Breast epithelium (tissue), 4 donors: ENCODE measurements around the gene KLF6. TPM values are rescaled to one million over a fixed set of nuclear protein-coding genes. Genes with fewer than 3 reads are reported as not detected.
A peak's percentile ranks its signal among the peaks of the same experiment; 100 is the strongest.

Experiments
- DNase-seq, 2 donors: peaks; one replicate each; pipeline ENCODE4 v3.0.0-alpha.2; 2019; ENCODE audit warnings: low spot score in 2 of 2
- H3K27ac ChIP-seq, 2 donors: fragments of 200-600 bp; sonication (generic) in 1 of 2; one replicate each; pipeline ENCODE4 v1.5.1; 2016 to 2019; ENCODE audit warnings: mild to moderate bottlenecking in 1 of 2
- H3K27me3 ChIP-seq, 2 donors: fragments of 200-600 bp; sonication (generic) in 1 of 2; one replicate each; pipeline versions ENCODE4 v1.5.1 to v1.6.0; 2017 to 2019; ENCODE audit warnings: control low read depth in 1 of 2, mild to moderate bottlenecking in 1 of 2
- H3K36me3 ChIP-seq: fragments of 200-600 bp; one replicate; pipeline ENCODE4 v1.5.1; 2019
- H3K4me1 ChIP-seq, 2 donors: fragments of 200-600 bp; sonication (generic); one replicate each; pipeline ENCODE4 v1.5.1; 2016 to 2019; ENCODE audit warnings: control low read depth in 1 of 2
- H3K4me3 ChIP-seq, 3 donors: fragments of 200-600 bp; sonication (generic); 1 replicate in 2 of 3; 2 replicates in 1 of 3; pipeline ENCODE4 v1.5.1; 2016 to 2019; ENCODE audit warnings: mild to moderate bottlenecking in 3 of 3, moderate library complexity in 2 of 3
- H3K9me3 ChIP-seq, 2 donors: fragments of 200-600 bp; sonication (generic) in 1 of 2; one replicate each; pipeline ENCODE4 v1.5.1; 2016 to 2019; ENCODE audit warnings: control low read depth in 1 of 2
- POLR2A ChIP-seq: fragments of 450-650 bp; IDR thresholded peaks from one replicate; pipeline ENCODE4 v1.6.1; 2016; ENCODE audit warnings: antibody characterized with exemption, mild to moderate bottlenecking, moderate library complexity
- POLR2AphosphoS5 ChIP-seq, 3 donors: sonication (generic); formaldehyde crosslinking; IDR thresholded peaks; one replicate each; pipeline ENCODE4 v1.6.1; 2017; ENCODE audit warnings: antibody characterized with exemption in 3 of 3
- intact Hi-C: fragments of 100-400 bp; cut with DNase I; formaldehyde crosslinking; loops from one replicate; pipeline ENCODE4 v1.15.1; 2023; ENCODE audit warnings: low total_unique reads
- total RNA-seq, 3 donors: library from RNA; depleted of rRNA; stranded (reverse); fragments of >200 nt; gene quantifications; one replicate each; pipeline ENCODE4 v1.1.0, GENCODE V29; 2016
- TF ChIP-seq, protein P1 (sequence below), 3 donors: fragments of 450-650 bp; IDR thresholded peaks; one replicate each; pipeline ENCODE4 v1.5.1; 2016 to 2017; ENCODE audit warnings: antibody characterized with exemption in 3 of 3, mild to moderate bottlenecking in 3 of 3, moderate library complexity in 3 of 3

Gene KLF6
- total RNA-seq, 3 donors from 2014 or later, result 132 to 347 (median 186) TPM

DNA sequence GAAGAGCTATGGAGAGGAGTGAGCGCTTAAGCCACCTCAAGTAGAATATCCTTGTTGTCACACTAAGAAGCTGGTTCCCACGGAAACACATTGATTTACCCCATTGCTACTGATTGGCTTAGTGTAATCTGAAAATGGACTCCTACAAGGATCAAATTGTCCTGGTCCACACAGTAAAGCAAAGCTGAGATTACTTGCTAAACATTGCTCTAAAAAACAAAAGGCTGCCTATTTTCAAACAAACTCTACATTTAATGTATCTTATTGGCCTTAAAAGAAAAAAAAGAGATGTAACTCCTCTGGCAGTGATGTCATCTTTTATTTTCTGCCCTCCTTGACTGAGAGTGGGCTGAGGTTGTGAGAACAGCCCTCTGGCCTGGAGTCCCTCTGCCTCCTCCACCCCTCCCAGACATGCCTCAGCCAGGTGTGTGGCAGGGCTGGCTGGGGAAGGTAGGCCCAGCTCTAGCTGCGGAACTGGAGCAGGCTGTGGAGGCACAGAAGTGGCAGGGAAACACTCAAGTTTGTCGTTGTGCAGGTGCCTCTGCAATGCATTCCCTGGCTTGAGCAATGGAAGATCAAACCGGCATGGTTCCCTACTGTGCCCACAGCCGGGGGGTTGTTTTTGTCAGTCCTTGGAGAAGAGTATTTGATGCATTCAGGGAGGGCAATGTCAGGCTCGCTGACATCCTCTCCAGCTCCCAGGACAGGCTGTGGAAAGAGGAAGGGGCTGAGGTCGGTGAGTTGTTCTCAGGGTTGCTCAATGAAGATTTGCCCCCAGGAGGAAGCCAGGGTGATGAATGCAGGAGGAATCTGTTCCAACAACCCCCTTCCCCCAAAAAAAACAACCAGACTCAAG, 9.1 kb downstream of the KLF6 start:
- peak overlapping the region; percentile 88 to 100 for H3K27ac ChIP-seq
- TF ChIP-seq POLR2A, result no peak
- TF ChIP-seq, protein P1, sequence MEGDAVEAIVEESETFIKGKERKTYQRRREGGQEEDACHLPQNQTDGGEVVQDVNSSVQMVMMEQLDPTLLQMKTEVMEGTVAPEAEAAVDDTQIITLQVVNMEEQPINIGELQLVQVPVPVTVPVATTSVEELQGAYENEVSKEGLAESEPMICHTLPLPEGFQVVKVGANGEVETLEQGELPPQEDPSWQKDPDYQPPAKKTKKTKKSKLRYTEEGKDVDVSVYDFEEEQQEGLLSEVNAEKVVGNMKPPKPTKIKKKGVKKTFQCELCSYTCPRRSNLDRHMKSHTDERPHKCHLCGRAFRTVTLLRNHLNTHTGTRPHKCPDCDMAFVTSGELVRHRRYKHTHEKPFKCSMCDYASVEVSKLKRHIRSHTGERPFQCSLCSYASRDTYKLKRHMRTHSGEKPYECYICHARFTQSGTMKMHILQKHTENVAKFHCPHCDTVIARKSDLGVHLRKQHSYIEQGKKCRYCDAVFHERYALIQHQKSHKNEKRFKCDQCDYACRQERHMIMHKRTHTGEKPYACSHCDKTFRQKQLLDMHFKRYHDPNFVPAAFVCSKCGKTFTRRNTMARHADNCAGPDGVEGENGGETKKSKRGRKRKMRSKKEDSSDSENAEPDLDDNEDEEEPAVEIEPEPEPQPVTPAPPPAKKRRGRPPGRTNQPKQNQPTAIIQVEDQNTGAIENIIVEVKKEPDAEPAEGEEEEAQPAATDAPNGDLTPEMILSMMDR (IDR thresholded peaks at IDR 0.05), result no peak
- peak; percentile 77 to 96 (median 77) for TF ChIP-seq POLR2AphosphoS5 (IDR thresholded peaks at IDR 0.05)
- intact Hi-C loops, result no loop called here
- H3K9me3 ChIP-seq, result no peaks in the 10 kb centered on the region
- H3K4me1 ChIP-seq, result peaks cover 11 to 21% of the 10 kb centered on the region in 2 donors
- peak in 1 of 2 donors; percentile 71 for DNase-seq
- no peaks in the 10 kb centered on the region for H3K27me3 ChIP-seq
- H3K4me3 ChIP-seq, result no peak overlapping the region
- no peaks in the 10 kb centered on the region for H3K36me3 ChIP-seq

DNA sequence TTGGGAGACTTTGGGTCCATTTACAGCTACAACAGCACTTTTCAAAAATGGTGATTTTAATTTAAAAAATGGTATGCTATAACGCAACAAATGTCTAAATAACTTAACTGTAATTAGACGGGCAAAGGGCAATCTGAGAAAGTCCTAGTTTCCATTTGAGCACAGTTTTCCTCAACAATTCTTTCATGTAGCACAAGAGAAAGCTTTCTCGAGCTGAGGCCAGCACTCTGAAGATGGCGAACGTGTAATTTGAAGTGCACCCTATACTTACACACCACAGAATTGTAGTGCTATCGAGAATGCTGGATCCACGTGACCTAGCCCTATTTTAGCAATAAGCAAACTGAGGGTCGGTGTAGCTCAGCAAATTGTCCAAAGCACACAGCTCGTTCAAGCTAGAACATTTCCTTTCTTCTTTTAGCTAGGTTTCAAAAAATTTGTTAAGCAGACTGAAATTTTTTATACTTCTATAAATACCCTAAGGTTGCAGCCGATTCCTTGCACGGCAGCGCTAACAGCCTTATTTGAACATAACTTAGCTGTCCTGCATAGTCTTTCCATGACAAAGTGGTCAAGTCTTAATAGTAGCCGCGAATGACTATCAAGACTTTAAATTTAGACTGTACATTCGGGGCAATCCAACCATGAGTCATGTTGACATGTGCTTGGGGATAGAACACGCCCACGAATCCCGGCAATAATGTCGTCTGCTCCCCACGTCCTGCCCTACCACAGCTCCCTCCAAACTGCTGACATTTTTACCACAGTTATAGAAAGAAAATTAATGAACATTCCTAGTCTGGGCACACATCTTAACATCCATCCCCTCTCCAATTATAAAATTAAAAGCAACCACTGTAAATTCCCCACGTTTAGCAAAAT, 10.0 kb downstream of the KLF6 start:
- intact Hi-C loops, result no loop called here
- H3K9me3 ChIP-seq, result no peaks in the 10 kb centered on the region
- TF ChIP-seq, protein P1 (IDR thresholded peaks at IDR 0.05), result no peak
- peak in 1 of 3 donors; percentile 19 for TF ChIP-seq POLR2AphosphoS5 (IDR thresholded peaks at IDR 0.05)
- peaks cover 8 to 21% of the 10 kb centered on the region in 2 donors for H3K4me1 ChIP-seq
- H3K4me3 ChIP-seq, result no peak overlapping the region
- no peaks in the 10 kb centered on the region for H3K36me3 ChIP-seq
- H3K27ac ChIP-seq, result peak overlapping the region; percentile 88 to 100
- no peak for DNase-seq
- no peaks in the 10 kb centered on the region for H3K27me3 ChIP-seq

DNA sequence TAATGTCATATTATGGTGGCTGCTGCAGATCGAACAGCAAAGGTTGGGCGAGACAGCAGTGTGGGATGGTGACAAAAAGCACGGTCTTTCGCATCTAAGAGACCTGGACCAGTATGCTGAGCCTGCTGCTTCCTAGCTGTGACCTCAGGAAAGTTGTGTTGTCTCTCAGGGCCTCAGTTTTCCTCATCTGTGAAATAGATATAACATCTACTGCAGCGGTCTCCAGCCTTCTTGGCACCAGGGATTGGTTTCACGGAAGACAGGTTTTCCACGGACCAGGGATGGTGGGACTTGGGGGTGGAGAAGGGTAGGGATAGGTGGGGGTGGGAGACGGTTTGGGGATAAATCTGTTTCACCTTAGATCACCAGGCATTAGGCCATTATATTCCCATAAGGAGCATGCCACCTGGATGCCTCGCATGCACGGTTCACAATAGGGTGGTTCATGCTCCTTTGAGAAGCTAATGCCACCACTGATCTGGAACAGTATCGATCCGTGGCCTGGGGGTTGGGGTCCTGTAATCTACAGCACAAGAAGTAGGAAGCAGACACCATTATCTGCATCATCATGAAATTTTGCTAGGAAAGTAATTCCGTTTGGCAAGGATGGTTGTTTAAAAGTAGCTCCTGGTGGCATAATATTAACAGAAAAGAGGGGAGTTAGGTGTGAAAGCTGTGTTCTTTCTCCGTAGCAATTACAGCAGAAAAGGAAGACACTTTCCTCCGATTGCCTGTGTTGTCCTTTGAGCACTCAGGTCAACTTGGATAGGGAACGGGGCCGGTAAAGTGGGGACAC, 10.8 kb downstream of the KLF6 start:
- peaks cover 3 to 14% of the 10 kb centered on the region in 2 donors for H3K4me1 ChIP-seq
- peak overlapping the region; percentile 88 to 100 for H3K27ac ChIP-seq
- H3K36me3 ChIP-seq, result no peaks in the 10 kb centered on the region
- TF ChIP-seq, protein P1 (IDR thresholded peaks at IDR 0.05), result no peak
- TF ChIP-seq POLR2A (no peak), POLR2AphosphoS5 (IDR thresholded peaks at IDR 0.05) (peak in 1 of 3 donors; percentile 46)
- intact Hi-C loops, result no loop called here
- H3K9me3 ChIP-seq, result no peaks in the 10 kb centered on the region
- no peak for DNase-seq
- no peak overlapping the region for H3K4me3 ChIP-seq
- no peaks in the 10 kb centered on the region for H3K27me3 ChIP-seq

DNA sequence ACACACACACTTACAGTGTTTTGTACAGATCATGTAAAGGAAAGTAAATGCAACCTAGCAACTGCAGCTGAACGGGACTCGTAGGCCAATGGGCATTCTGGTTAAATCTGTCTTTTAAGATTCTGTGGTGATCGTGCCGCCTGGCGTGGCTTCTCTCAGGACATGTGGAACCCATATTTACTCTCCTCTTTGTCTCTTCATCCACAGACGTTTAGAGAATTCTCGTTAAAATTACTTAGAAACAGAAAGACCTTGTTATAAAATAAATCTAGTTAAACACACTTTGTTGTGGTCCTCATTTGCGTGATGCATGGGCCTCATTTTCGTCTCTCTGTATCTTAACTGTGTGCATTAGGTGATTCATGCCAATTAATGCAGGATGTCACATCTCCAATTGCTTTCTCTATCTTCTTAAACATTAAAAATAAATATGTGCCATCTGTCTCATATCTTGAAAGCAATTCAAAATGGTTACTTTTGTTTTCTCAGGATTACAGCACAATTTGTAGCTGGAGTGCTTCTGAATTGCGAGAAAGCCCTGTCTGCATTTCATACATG, 11.5 kb downstream of the KLF6 start:
- H3K27me3 ChIP-seq, result no peaks in the 10 kb centered on the region
- H3K27ac ChIP-seq, result peak overlapping the region; percentile 88 to 100
- intact Hi-C loops, result no loop called here
- no peaks in the 10 kb centered on the region for H3K36me3 ChIP-seq
- TF ChIP-seq, protein P1 (IDR thresholded peaks at IDR 0.05), result no peak
- TF ChIP-seq POLR2A (no peak), POLR2AphosphoS5 (IDR thresholded peaks at IDR 0.05) (no peak)
- peaks cover 3 to 8% of the 10 kb centered on the region in 2 donors for H3K4me1 ChIP-seq
- H3K9me3 ChIP-seq, result no peaks in the 10 kb centered on the region
- no peak for DNase-seq
- no peak overlapping the region for H3K4me3 ChIP-seq
